ENCODE measurements around the gene FKBP14. TPM values are rescaled to one million over a fixed set of nuclear protein-coding genes. Genes with fewer than 3 reads are reported as not detected.

FKBP14 gene
- total RNA-seq, 1 experiment from 2014 or later, result 29.8 TPM

DNA sequence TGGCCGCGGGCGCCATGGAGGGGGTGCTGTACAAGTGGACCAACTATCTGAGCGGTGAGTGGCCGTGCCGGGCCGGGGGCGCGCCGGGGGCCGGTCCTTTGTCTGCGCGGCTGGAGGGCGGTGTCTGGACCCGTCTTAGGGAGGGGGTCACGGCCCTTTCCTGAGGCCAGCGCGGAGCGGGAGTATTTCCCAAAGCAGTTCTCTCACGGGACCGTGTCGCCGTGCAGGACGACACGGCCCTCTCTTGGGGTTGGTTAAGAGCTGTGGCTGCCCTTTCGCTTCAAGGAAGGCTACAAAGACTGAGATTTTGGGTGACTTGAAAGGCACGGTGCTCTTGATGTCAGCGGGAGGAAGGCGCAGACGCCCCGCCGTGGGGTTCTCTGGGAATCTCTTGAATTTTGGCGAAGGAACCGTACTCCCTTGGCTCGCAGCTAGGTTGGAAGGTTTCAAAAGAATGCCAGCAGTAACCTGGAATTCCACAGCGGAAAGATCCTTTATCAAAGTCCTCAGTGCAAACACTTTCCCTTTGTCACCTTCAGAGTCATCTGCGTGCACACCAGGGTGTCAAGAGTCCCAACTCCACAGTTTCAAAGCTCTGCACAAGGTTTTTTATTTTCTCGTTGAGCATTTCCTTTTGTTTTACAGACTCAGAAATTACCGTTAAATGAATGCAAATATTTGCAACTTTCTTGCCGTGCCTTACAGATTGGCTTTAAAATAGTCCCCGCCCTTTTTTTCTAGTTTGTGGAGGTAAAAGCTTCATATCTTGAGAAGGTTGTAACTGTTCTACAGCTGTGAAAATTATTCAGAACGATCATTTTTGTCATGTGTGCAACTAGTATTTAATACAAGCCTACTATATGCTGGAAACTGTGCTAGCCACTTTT lies 2.5 kb upstream of the FKBP14 start:
- H3K4me1 ChIP-seq (replicated peaks; ENCODE audit: insufficient read depth), result peaks cover 64% of the 10 kb centered on the region
- DNase-seq, result peak in 1 of 2 experiments; percentile 55
- no peaks in the 10 kb centered on the region for H3K27me3 ChIP-seq (ENCODE audit: insufficient read depth, low read depth)
- no peaks in the 10 kb centered on the region for H3K9me3 ChIP-seq (ENCODE audit: insufficient read depth, low read depth)
- H3K9me2 ChIP-seq (ENCODE audit: insufficient read depth), result no peaks in the 10 kb centered on the region
- CTCF ChIA-PET, result no interaction called here
- POLR2A ChIA-PET (ENCODE audit: unreplicated experiment), result interaction anchor here (0.5 to 0.7 kb wide), 3 partner anchors 66 to 839 kb away, joined by 4 to 5 read pairs (median 4); no protein-coding TSS in a partner anchor
- no peaks in the 10 kb centered on the region for H4K20me1 ChIP-seq (ENCODE audit: insufficient read depth)
- peak overlapping the region; percentile 88 for H2AFZ ChIP-seq
- peak overlapping the region; percentile 93 for H3K4me2 ChIP-seq
- no TSS peak for BruUV-seq (replicated peaks)
- no peaks in the 10 kb centered on the region for H3K36me3 ChIP-seq (ENCODE audit: low read depth)
- intact Hi-C loops (cut with micrococcal nuclease; ENCODE audit: unreplicated experiment), result loop anchor here (2.0 to 5.0 kb wide), 5 partner anchors 106 to 422 kb away; partner anchors contain the start of genes MTURN and ZNRF2
- TF ChIP-seq EZH2 (IDR thresholded peaks at IDR 0.05; ENCODE audit: low read depth), result no peak
- TF ChIP-seq, protein P1, sequence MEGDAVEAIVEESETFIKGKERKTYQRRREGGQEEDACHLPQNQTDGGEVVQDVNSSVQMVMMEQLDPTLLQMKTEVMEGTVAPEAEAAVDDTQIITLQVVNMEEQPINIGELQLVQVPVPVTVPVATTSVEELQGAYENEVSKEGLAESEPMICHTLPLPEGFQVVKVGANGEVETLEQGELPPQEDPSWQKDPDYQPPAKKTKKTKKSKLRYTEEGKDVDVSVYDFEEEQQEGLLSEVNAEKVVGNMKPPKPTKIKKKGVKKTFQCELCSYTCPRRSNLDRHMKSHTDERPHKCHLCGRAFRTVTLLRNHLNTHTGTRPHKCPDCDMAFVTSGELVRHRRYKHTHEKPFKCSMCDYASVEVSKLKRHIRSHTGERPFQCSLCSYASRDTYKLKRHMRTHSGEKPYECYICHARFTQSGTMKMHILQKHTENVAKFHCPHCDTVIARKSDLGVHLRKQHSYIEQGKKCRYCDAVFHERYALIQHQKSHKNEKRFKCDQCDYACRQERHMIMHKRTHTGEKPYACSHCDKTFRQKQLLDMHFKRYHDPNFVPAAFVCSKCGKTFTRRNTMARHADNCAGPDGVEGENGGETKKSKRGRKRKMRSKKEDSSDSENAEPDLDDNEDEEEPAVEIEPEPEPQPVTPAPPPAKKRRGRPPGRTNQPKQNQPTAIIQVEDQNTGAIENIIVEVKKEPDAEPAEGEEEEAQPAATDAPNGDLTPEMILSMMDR (conservative IDR thresholded peaks at IDR 0.05), result no peak
- H3F3A ChIP-seq (ENCODE audit: insufficient read depth, low read depth), result peaks cover 36% of the 10 kb centered on the region
- H3K4me3 ChIP-seq, result peak overlapping the region; percentile 75
- peaks cover 68% of the 10 kb centered on the region for H3K79me2 ChIP-seq (ENCODE audit: low read depth)
- peak overlapping the region; percentile 36 for H3K27ac ChIP-seq

DNA sequence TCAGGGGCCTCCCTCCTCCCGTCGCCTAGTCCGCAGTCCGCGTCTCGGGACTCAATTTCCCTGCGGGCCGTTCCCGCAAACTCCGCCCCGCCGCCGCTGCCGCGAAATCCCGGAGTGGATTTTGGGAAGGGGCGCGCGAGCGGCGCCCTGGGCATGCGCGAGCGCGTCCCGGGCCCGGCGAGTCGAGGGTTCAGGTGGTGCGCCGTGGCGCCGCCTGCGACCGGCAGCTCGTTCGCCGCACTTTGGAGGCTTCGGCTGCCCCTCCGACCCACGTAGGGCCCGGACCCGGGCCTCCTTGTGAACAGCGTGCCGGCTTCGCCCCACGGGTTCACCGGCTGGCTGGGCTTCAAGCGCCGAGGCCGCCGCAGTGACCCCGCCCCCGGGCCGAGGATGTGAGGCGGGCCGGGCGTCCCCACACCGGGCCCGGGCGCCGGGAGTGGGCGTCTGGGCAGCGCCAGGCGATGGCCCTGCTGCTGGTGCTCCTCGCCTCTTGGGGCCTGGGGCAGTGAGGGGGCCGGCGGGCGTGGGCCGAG lies 1.8 kb upstream of the FKBP14 start, which contains the start of gene PLEKHA8:
Gene PLEKHA8 (plus strand): TSS at position 197 of the 533 bp plus-strand sequence. CDS start 351 bp downstream, outside the sequence.
- no peak for TF ChIP-seq EZH2 (IDR thresholded peaks at IDR 0.05; ENCODE audit: low read depth)
- TF ChIP-seq, protein P1 (conservative IDR thresholded peaks at IDR 0.05), result no peak
- CTCF ChIA-PET, result no interaction called here
- H3K4me2 ChIP-seq, result peak within 1 kb of the TSS; percentile 93
- H2AFZ ChIP-seq, result peak within 1 kb of the TSS; percentile 88
- peaks cover 61% of the 10 kb centered on the region for H3K4me1 ChIP-seq (replicated peaks; ENCODE audit: insufficient read depth)
- 0 out of 2 replicates have a peak, but pooled peaks cover 2% of the 10 kb centered on the region for H3K36me3 ChIP-seq (ENCODE audit: low read depth)
- H4K20me1 ChIP-seq (ENCODE audit: insufficient read depth), result no peaks in the 10 kb centered on the region
- BruUV-seq (replicated peaks), result no TSS peak
- peaks cover 70% of the 10 kb centered on the region for H3K79me2 ChIP-seq (ENCODE audit: low read depth)
- H3K27ac ChIP-seq, result peak within 1 kb of the TSS; percentile 66
- no peaks in the 10 kb centered on the region for H3K27me3 ChIP-seq (ENCODE audit: insufficient read depth, low read depth)
- POLR2A ChIA-PET (ENCODE audit: unreplicated experiment), result interaction anchor here (0.6 kb wide), 1 partner anchor 838 kb away, joined by 4 read pairs; no protein-coding TSS in a partner anchor
- no peaks in the 10 kb centered on the region for H3K9me3 ChIP-seq (ENCODE audit: insufficient read depth, low read depth)
- peaks cover 32% of the 10 kb centered on the region for H3F3A ChIP-seq (ENCODE audit: insufficient read depth, low read depth)
- peak; percentile 74 to 95 for DNase-seq
- peak within 1 kb of the TSS; percentile 75 for H3K4me3 ChIP-seq
- intact Hi-C loops (cut with micrococcal nuclease; ENCODE audit: unreplicated experiment), result loop anchor here (2.0 to 5.0 kb wide), 5 partner anchors 107 to 421 kb away; partner anchors contain the start of genes MTURN and ZNRF2
- H3K9me2 ChIP-seq (ENCODE audit: insufficient read depth), result no peaks in the 10 kb centered on the region

DNA sequence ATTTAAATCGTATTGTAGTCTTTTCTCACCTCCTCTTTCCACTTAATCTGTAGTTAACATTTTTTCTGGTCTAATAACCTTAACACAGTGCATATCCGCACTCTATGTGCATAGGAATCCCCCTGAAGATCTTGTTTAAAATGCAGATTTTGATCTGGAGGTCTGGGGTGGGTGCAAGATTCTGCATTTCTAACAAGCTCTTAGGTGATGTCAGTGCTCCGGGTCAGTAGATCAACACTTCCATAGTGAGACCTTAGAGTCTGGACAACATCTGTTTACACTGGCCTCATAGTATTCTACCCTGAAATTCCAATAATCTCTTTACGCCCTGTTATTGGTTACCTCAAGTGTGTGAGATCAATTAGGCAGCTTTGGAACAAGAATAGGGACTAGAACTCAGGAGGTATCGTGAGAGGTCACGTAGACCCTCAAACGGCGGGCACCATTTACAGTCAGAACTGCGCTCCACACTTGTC lies 1.3 kb upstream of the FKBP14 start:
- peaks cover 56% of the 10 kb centered on the region for H3K4me1 ChIP-seq (replicated peaks; ENCODE audit: insufficient read depth)
- TF ChIP-seq EZH2 (IDR thresholded peaks at IDR 0.05; ENCODE audit: low read depth), result no peak
- CTCF ChIA-PET, result interaction anchor here (0.9 kb wide), 1 partner anchor 34 kb away, joined by 3 read pairs; no protein-coding TSS in a partner anchor
- intact Hi-C loops (cut with micrococcal nuclease; ENCODE audit: unreplicated experiment), result loop anchor here (2.0 to 5.0 kb wide), 5 partner anchors 107 to 420 kb away; partner anchors contain the start of genes MTURN and ZNRF2
- H3K27ac ChIP-seq, result peak overlapping the region; percentile 66
- H3K9me2 ChIP-seq (ENCODE audit: insufficient read depth), result no peaks in the 10 kb centered on the region
- POLR2A ChIA-PET (ENCODE audit: unreplicated experiment), result no interaction called here
- no peaks in the 10 kb centered on the region for H3K27me3 ChIP-seq (ENCODE audit: insufficient read depth, low read depth)
- no peak for DNase-seq
- H4K20me1 ChIP-seq (ENCODE audit: insufficient read depth), result no peaks in the 10 kb centered on the region
- no peaks in the 10 kb centered on the region for H3K9me3 ChIP-seq (ENCODE audit: insufficient read depth, low read depth)
- H3K4me3 ChIP-seq, result peak overlapping the region; percentile 75
- H3K36me3 ChIP-seq (ENCODE audit: low read depth), result 0 out of 2 replicates have a peak, but pooled peaks cover 7% of the 10 kb centered on the region
- no TSS peak for BruUV-seq (replicated peaks)
- peak overlapping the region; percentile 93 for H3K4me2 ChIP-seq
- H3K79me2 ChIP-seq (ENCODE audit: low read depth), result peaks cover 75% of the 10 kb centered on the region
- H2AFZ ChIP-seq, result peak overlapping the region; percentile 88
- H3F3A ChIP-seq (ENCODE audit: insufficient read depth, low read depth), result peaks cover 27% of the 10 kb centered on the region
